GM06990 (cell line): ENCODE measurements around the gene PFKFB4.

Experiments used
- DNase-seq: peaks from one replicate; pipeline ENCODE4 v3.0.0-alpha.2; 2011; ENCODE audit not compliant: insufficient read length; ENCODE audit errors: extremely low read depth
- H3K27me3 ChIP-seq: replicated peaks from 2 replicates; pipeline ENCODE4 v1.6.0; 2011; ENCODE audit warnings: low read length; ENCODE audit not compliant: control insufficient read depth, insufficient read depth
- H3K36me3 ChIP-seq: 2 replicates; pipeline ENCODE4 v1.5.1; 2011; ENCODE audit warnings: low read length; ENCODE audit not compliant: control insufficient read depth, insufficient read depth
- H3K4me3 ChIP-seq: replicated peaks from 2 replicates; pipeline ENCODE4 v1.5.1; 2011; ENCODE audit warnings: low read depth, mild to moderate bottlenecking, control low read depth, low read length
- TF ChIP-seq, protein P1 (sequence below): IDR thresholded peaks from 2 replicates; pipeline ENCODE4 v1.5.1; 2011; ENCODE audit warnings: low read length, control low read depth, mild to moderate bottlenecking, inconsistent platforms; ENCODE audit not compliant: insufficient read depth, poor library complexity, severe bottlenecking

The PFKFB4 gene

DNA sequence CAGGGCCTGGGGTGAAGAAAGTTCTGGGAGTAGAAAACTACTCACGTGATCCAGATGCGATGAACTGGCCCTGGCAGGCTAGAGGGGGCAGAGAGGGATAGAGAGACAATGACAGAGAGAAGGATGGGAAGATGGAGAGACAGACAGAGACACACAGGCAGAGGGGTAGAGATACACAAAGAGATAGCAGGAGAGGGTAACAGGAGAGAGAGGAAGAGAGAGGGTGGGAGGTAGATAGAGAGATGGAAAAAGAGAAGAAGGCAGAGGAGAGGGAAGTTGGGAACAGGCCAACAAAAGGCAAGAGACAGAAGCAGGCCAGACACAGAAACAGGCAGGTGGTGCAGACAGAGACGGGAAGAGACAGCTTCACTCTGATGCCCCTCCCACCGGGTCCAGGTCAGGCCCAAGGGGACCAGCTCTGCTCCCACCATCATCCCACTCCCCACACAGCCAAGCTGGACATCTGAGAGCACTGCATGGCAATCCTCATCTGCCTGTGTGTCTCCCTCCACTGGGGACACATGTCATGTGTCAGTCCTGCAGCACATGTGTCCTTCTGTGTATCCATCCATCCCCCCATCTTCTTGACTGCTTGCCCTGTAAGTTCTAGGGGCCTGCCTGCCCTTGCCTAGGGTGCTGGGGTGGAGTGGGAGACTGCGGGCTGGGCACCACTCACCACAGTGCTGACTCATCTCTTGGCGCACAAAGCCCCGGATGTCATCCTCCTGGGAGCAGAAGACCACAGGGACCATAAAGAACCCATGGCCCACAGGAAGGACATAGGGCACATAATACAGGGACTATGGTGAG is 9.2 kb upstream of the PFKFB4 start:
- TF ChIP-seq, protein P1, sequence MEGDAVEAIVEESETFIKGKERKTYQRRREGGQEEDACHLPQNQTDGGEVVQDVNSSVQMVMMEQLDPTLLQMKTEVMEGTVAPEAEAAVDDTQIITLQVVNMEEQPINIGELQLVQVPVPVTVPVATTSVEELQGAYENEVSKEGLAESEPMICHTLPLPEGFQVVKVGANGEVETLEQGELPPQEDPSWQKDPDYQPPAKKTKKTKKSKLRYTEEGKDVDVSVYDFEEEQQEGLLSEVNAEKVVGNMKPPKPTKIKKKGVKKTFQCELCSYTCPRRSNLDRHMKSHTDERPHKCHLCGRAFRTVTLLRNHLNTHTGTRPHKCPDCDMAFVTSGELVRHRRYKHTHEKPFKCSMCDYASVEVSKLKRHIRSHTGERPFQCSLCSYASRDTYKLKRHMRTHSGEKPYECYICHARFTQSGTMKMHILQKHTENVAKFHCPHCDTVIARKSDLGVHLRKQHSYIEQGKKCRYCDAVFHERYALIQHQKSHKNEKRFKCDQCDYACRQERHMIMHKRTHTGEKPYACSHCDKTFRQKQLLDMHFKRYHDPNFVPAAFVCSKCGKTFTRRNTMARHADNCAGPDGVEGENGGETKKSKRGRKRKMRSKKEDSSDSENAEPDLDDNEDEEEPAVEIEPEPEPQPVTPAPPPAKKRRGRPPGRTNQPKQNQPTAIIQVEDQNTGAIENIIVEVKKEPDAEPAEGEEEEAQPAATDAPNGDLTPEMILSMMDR, result no peak
- Histone ChIP-seq H3K4me3 (no peak overlapping the region), H3K36me3 (no peaks in the 10 kb centered on the region), H3K27me3 (no peaks in the 10 kb centered on the region)
- DNase-seq, result no peak

DNA sequence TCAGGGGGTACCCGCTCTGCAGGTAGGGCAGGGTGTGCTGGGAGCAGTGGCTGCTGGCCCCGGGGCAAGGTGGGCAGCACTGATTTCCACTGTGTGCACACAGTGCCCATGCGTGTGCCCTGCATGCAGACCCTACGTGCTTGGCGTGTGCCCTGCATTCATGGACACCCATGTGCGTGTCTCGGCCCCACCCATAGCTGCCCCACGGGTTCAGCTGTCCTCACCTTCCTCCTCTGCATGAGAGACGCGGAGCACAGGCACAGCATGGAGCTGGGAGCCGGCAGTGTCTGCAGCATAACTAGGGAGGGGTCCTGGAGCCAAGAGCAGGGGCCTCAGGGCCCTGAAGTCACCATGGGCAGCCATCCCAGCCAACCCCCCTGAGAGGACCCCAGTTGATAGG is 8.6 kb upstream of the PFKFB4 start:
- Histone ChIP-seq H3K36me3 (no peaks in the 10 kb centered on the region), H3K4me3 (no peak overlapping the region), H3K27me3 (no peaks in the 10 kb centered on the region)
- TF ChIP-seq, protein P1, result no peak
- no peak for DNase-seq

DNA sequence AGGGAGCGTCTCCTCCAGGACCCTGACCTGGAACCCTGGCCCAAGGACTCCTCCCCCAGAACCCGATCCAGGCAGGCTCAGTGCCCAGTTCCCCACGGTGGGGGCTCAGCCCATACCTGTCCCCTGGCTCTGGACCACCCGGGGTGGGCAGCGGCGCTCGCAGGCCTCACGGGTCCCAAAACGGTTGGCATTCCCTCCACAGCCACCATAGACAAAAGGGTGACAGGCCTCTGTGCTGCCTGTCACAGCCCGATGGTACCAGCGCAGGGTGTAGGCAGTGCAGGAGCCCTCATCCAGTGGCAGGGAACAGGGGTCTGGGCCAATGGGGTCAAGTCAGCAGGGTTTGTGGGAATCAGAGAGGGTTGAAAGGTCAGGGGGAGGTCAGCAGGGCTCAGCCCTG is 8.1 kb upstream of the PFKFB4 start:
- TF ChIP-seq, protein P1, result no peak
- no peak for DNase-seq
- Histone ChIP-seq H3K36me3 (no peaks in the 10 kb centered on the region), H3K27me3 (no peaks in the 10 kb centered on the region), H3K4me3 (no peak overlapping the region)

DNA sequence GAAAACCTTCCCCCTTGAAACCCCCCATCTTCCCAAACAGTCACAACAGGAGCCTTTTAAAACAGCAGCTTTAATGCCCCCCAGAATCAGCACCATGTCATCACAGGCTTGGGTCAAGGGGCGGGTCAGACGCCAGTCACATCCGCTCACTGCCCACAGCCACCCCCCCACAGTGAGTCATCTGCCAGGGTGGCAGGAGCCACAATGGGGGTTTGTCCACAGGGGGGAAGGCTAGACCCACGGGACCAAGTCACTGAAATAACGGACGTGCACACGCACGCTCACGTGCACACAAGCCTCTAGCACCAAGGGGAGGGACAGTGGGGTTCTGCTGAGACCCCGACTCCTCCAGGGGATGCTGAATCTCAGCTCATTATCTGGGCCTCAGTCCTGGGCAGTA is 7.4 kb upstream of the PFKFB4 start:
- no peak for DNase-seq
- Histone ChIP-seq H3K27me3 (no peaks in the 10 kb centered on the region), H3K36me3 (no peaks in the 10 kb centered on the region), H3K4me3 (no peak overlapping the region)
- TF ChIP-seq, protein P1, result no peak

DNA sequence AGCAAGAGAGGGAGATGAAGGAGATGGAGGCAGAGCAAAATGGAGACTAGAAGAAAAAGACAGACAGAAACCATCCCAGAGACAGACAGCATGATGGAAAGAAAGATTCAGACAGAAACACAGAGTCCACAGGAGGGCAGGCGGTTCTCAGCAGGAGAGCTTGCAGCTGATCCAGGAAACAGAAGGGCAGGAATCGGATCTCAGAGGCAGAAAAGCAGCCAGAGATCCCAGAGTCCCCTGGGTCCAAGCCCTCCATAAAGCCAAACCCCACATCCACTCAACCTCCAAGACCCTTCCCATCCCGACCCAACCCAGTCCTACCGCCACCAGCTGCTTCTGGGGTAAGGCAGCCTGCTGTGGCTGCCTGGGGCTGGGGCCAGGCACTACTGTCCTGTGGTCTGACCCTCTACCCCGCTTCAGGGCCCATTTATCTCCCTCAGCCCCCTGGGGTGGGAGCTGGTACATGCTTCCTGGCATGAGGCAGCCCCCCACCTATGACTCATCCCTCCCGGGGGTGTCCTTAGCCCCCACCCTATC is 6.8 kb upstream of the PFKFB4 start, which contains the start of gene UCN2:
Gene UCN2, minus strand, starts transcription at position 400 of the 537 bp plus-strand sequence. CDS start 657 bp downstream, outside the sequence.
- H3K4me3 ChIP-seq, result no peak within 1 kb of the TSS
- TF ChIP-seq, protein P1, result no peak
- DNase-seq, result no peak
- no peaks in the 10 kb centered on the region for H3K36me3 ChIP-seq
- no peaks in the 10 kb centered on the region for H3K27me3 ChIP-seq
